Testis (tissue), 3 donors: Measurements from ENCODE around the gene SLCO3A1. TPM values are rescaled to one million over a fixed set of nuclear protein-coding genes. Genes with fewer than 3 reads are reported as not detected.

Experiments
- DNase-seq: peaks from one replicate; pipeline ENCODE4 v3.0.0-alpha.2; 2019
- H3K27ac ChIP-seq, 2 donors: fragments of 200-600 bp; sonication (generic); one replicate each; pipeline ENCODE4 v1.5.1; 2019
- H3K27me3 ChIP-seq: fragments of 200-600 bp; sonication (generic); one replicate; pipeline ENCODE4 v1.5.1; 2019
- H3K36me3 ChIP-seq: fragments of 200-600 bp; sonication (generic); one replicate; pipeline ENCODE4 v1.5.1; 2017; ENCODE audit warnings: low read depth; ENCODE audit errors: missing control alignments
- H3K4me1 ChIP-seq: fragments of 200-600 bp; sonication (generic); one replicate; pipeline ENCODE4 v1.5.1; 2019
- H3K4me3 ChIP-seq, 2 donors: fragments of 200-600 bp; sonication (generic); one replicate each; pipeline ENCODE4 v1.5.1; 2017 to 2019
- H3K9me3 ChIP-seq: fragments of 200-600 bp; sonication (generic); one replicate; pipeline ENCODE4 v1.5.1; 2017
- CTCF ChIP-seq, 3 experiments: fragments of 450-650 bp in 2 of 3; fragments of 200-600 bp in 1 of 3; sonication (generic) in 1 of 3; IDR thresholded peaks; one replicate each; pipeline ENCODE4 v1.5.1; 2016 to 2019; ENCODE audit warnings: antibody characterized with exemption in 3 of 3, mild to moderate bottlenecking in 2 of 3, moderate library complexity in 1 of 3
- POLR2A ChIP-seq: fragments of 450-650 bp; IDR thresholded peaks from one replicate; pipeline ENCODE4 v1.6.1; 2017; ENCODE audit warnings: antibody characterized with exemption, mild to moderate bottlenecking, moderate library complexity
- WGBS, 2 donors: methylation state at CpG; one replicate each; pipeline ENCODE4 v1.1.5; 2018; 5-methylcytosine and 5-hydroxymethylcytosine counted together
- intact Hi-C: fragments of 100-400 bp; cut with DNase I; formaldehyde crosslinking; loops from one replicate; pipeline ENCODE4 v1.15.1; 2023; ENCODE audit warnings: low total_unique reads
- polyA plus RNA-seq: library from polyadenylated mRNA; stranded (reverse); fragments of 350-450 nt; fragmentation: Illumina TruSeq; extraction: RNeasy Lipid Tissue Mini Kit (QIAGEN cat#74804); gene quantifications from one replicate; pipeline ENCODE4 v1.2.3, GENCODE V29; 2014; ENCODE audit warnings: low read depth, low replicate concordance; ENCODE audit not compliant: insufficient read depth
- total RNA-seq, 2 donors: library from RNA; depleted of rRNA; stranded (reverse); fragments of >200 nt; gene quantifications; one replicate each; pipeline ENCODE4 v1.2.3, GENCODE V29; 2016

Gene SLCO3A1
- total and polyA plus RNA-seq, 3 donors from 2014 or later: 76.3 to 144 (median 77.2) TPM

DNA sequence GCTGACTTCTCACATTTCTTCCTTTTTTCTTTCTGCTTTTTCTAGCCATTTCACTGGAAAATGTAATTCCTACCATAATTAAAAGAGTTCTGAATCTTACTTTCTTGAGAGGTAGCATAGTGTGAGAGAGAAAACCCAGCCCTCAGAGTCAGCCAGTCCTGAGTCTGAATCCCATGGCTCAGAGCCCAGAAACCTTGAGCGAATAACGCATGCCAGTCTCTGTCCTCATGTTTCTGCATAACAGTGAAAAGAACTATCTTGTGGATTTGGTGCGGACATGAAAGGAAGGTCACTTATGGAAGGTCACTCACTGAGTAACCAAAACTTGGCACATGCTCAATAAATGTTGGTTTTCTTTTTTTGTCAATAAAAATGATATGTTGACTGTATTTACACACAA, 29.3 kb upstream of the SLCO3A1 start:
- WGBS, 2 donors: 26 to 40% methylated on average over 3 of the region's 3 CpGs
- H3K27ac ChIP-seq: no peak overlapping the region
- H3K4me1 ChIP-seq: no peaks in the 10 kb centered on the region
- no peaks in the 10 kb centered on the region for H3K9me3 ChIP-seq
- no peaks in the 10 kb centered on the region for H3K36me3 ChIP-seq
- TF ChIP-seq POLR2A (no peak), CTCF (IDR thresholded peaks at IDR 0.05) (no peak)
- intact Hi-C loops: no loop called here
- DNase-seq: peak; percentile 65
- H3K4me3 ChIP-seq: no peak overlapping the region
- H3K27me3 ChIP-seq: no peaks in the 10 kb centered on the region

DNA sequence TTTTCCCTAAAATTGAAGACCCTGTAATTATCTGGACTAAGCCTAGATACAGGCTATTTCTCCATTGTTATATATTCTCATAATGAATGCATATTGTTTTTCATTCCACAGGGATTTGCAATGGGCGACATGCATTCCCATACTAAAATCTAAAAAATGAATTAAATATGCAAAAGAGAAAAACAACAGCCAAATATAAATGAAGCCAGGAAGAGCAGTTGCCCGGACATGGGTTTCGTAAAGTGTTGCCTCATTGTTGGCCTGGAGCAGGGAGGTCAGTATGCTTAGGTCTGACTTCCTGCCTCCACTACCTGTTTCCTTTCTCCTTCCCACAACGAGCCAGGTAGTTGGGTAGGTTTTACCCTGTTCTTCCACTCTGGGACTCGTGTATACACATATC, 27.1 kb upstream of the SLCO3A1 start:
- DNase-seq: no peak
- intact Hi-C loops: no loop called here
- H3K9me3 ChIP-seq: no peaks in the 10 kb centered on the region
- TF ChIP-seq CTCF (IDR thresholded peaks at IDR 0.05) (no peak), POLR2A (no peak)
- no peaks in the 10 kb centered on the region for H3K27me3 ChIP-seq
- no peaks in the 10 kb centered on the region for H3K4me1 ChIP-seq
- 71 to 79% methylated on average over 5 of the region's 5 CpGs for WGBS, 2 donors
- H3K4me3 ChIP-seq: no peak overlapping the region
- H3K27ac ChIP-seq: no peak overlapping the region
- H3K36me3 ChIP-seq: no peaks in the 10 kb centered on the region

GRCh38 chr15:91833056-91833455, 20.5 kb upstream of the SLCO3A1 start:
- H3K27ac ChIP-seq: no peak overlapping the region
- 85 to 91% methylated on average over 2 of the region's 2 CpGs for WGBS, 2 donors
- no peak for TF ChIP-seq POLR2A
- no peak for TF ChIP-seq CTCF (IDR thresholded peaks at IDR 0.05)
- no peak overlapping the region for H3K4me3 ChIP-seq
- intact Hi-C loops: no loop called here
- no peak for DNase-seq
- no peaks in the 10 kb centered on the region for H3K4me1 ChIP-seq
- H3K36me3 ChIP-seq: no peaks in the 10 kb centered on the region
- no peaks in the 10 kb centered on the region for H3K9me3 ChIP-seq
- no peaks in the 10 kb centered on the region for H3K27me3 ChIP-seq

DNA sequence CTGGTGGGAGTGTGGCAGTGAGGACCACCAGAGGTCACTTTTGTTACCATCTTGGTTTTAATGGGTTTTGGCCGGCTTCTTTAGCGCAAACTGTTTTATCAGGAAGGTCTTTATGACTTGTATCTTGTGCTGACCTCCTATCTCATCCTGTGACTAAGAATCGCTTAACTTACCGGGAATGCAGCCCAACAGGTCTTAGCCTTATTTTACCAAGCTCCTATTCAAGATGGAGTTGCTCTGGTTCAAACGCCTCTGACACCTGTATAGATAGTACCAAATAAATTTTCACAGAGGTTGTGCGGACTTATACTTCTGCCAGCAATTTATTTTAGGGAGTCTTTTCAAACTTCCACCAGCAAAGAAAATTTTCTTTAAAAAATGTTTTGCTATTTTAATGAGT, 13.6 kb upstream of the SLCO3A1 start:
- intact Hi-C loops: no loop called here
- Histone ChIP-seq H3K4me1 (no peaks in the 10 kb centered on the region), H3K4me3 (no peak overlapping the region), H3K9me3 (no peaks in the 10 kb centered on the region), H3K27me3 (no peaks in the 10 kb centered on the region), H3K36me3 (no peaks in the 10 kb centered on the region), H3K27ac (no peak overlapping the region)
- no peak for TF ChIP-seq POLR2A
- TF ChIP-seq CTCF (IDR thresholded peaks at IDR 0.05): no peak
- DNase-seq: no peak
- WGBS, 2 donors: 83 to 89% methylated on average over 6 of the region's 6 CpGs

- H3K27ac ChIP-seq: no peak overlapping the region
- no peaks in the 10 kb centered on the region for H3K4me1 ChIP-seq
- H3K4me3 ChIP-seq: no peak overlapping the region
- DNase-seq: no peak
- H3K36me3 ChIP-seq: no peaks in the 10 kb centered on the region
- intact Hi-C loops: no loop called here
- WGBS, 2 donors: 82 to 87% methylated on average over 3 of the region's 3 CpGs
- TF ChIP-seq POLR2A: no peak
- no peak for TF ChIP-seq CTCF (IDR thresholded peaks at IDR 0.05)
- no peaks in the 10 kb centered on the region for H3K9me3 ChIP-seq
- no peaks in the 10 kb centered on the region for H3K27me3 ChIP-seq
Measured at GRCh38 chr15:91841861-91842260, 11.6 kb upstream of the SLCO3A1 start.
